Keratinocyte (primary cell): Measurements from ENCODE around the gene TBC1D25.

Source experiments
- EZH2 ChIP-seq: IDR thresholded peaks from one replicate; pipeline ENCODE4 v1.6.1; 2012; ENCODE audit warnings: inconsistent platforms, mild to moderate bottlenecking, low read length, moderate library complexity
- TF ChIP-seq, protein P1 (sequence below), 3 experiments: IDR thresholded peaks in 1 of 3; conservative IDR thresholded peaks in 1 of 3; optimal IDR thresholded peaks in 1 of 3; 2 replicates in 2 of 3; 3 replicates in 1 of 3; pipeline versions ENCODE3 to v1.5.1; 2011; ENCODE audit warnings: low read length in 3 of 3, mild to moderate bottlenecking in 3 of 3, moderate library complexity in 2 of 3, control low read depth in 1 of 3, inconsistent platforms in 1 of 3; ENCODE audit not compliant: insufficient read depth in 2 of 3; ENCODE audit errors: extremely low read depth in 1 of 3

- TF ChIP-seq, protein P1, sequence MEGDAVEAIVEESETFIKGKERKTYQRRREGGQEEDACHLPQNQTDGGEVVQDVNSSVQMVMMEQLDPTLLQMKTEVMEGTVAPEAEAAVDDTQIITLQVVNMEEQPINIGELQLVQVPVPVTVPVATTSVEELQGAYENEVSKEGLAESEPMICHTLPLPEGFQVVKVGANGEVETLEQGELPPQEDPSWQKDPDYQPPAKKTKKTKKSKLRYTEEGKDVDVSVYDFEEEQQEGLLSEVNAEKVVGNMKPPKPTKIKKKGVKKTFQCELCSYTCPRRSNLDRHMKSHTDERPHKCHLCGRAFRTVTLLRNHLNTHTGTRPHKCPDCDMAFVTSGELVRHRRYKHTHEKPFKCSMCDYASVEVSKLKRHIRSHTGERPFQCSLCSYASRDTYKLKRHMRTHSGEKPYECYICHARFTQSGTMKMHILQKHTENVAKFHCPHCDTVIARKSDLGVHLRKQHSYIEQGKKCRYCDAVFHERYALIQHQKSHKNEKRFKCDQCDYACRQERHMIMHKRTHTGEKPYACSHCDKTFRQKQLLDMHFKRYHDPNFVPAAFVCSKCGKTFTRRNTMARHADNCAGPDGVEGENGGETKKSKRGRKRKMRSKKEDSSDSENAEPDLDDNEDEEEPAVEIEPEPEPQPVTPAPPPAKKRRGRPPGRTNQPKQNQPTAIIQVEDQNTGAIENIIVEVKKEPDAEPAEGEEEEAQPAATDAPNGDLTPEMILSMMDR (optimal IDR thresholded peaks at IDR 0.05 in 1 of 3, IDR thresholded peaks at IDR 0.05 in 1 of 3, conservative IDR thresholded peaks at IDR 0.05 in 1 of 3; ENCODE audit: extremely low read depth in 1 of 3, insufficient read depth in 2 of 3, low read length in 3 of 3): no peak
- no peak for TF ChIP-seq EZH2
Measured at GRCh38 chrX:48513670-48514069, 25.8 kb upstream of the TBC1D25 start.
